HG02938 (cell line): ENCODE measurements around the gene TMEM220.

Experiments
- ATAC-seq: cut with Tn5 transposase; IDR thresholded peaks from one replicate; pipeline ENCODE4 v1.9.1; 2021; ENCODE audit warnings: mild to moderate bottlenecking, moderate library complexity; ENCODE audit not compliant: unreplicated experiment

The TMEM220 gene

DNA sequence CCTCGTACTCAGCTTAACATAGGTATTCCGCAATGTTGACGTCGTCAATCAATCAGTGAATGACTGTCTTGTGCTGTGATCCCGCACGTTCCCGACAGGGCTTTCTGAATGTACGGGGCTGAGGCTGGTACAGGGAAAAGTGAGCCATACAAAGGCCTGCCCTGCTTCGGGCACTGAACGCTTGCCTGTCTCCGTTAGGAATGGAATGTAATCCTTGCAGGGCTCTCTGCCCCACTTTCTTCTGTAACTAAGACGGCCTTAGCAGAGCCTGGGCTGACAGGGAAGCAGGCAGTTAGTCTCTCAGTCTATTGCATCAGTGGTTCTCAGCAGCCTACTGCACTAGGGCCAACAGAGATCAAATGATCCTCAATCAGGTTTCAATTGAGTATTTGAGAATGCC is 56.5 kb downstream of the TMEM220 start:
- ATAC-seq: no peak

DNA sequence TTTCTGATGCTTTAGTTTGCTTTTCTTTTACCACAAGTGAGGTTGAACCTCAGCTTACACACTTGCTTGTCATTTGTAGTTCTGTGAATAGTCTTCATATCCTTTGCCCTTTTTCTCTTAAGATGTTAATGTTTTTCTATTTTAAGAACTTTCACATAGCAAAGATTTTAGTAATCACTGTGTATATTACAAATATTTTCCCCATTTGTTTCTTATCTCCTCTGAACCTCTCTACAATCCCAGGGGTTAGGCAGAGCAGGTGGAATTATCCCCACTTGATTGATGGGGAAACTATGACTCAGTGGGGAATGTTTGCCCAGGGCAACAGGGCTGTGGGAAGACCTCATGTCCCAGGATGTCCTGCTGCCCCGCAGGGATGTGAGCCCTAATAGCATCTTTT is 61.0 kb downstream of the TMEM220 start:
- ATAC-seq: no peak

DNA sequence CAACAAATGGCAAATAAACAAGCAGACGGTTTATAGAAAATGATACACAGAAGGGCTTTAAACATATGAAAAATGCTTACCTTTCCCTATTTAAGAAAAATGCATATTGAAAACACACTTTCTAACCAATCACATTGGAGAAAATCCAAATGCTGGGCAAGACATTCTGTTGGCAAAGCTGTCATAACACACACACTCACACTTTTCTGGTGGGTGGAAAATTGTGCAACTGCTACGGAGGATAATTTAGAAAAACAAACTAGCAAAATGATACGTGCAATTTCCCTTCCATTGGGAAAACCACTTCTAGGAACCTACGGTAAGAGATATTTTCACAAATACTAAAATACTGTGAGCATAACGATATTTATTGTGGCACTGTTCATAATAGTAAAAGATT is 62.9 kb downstream of the TMEM220 start:
- ATAC-seq: no peak

DNA sequence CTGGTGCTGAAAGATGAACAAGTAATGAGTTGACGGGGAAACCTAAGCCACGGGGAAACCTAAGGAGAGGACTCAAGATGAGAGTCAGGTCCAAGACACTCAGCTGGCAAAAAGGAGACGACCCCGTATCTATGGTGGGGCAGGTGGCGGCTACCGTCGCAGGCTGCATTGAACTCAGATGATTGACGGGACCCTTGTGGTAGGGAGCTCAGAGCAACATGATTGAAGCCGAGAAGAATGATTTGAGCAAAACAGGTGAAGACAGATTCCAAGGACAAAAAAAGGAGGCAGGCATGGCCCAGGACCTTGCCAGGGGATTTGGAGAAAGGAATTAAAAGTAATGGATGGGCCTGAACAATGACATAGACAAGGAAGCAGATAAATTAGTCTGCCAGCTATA is 65.3 kb downstream of the TMEM220 start:
- ATAC-seq: no peak
